Measurements from ENCODE around the gene SCAMP4.
"Not testable (repeated sequence)": the region's sequence is repeated elsewhere in the genome, so short reads cannot be mapped to it uniquely, and the experiment has no call there.

Gene SCAMP4

GRCh38 chr19:1884291-1884718 is 20.9 kb upstream of the SCAMP4 start:
- DNase-seq, result peak; percentile 39

- peak; percentile 13 for DNase-seq
Measured at GRCh38 chr19:1884719-1885334, 20.4 kb upstream of the SCAMP4 start.

GRCh38 chr19:1885398-1886119 is 19.6 kb upstream of the SCAMP4 start, which contains the start of gene ABHD17A:
Gene ABHD17A, minus strand, starts transcription at chr19:1885496. Its CDS starts 3,930 bp downstream, at chr19:1881566.
- DNase-seq, result peak; percentile 96

GRCh38 chr19:1886360-1886759 is 18.8 kb upstream of the SCAMP4 start:
- not testable (repeated sequence) for DNase-seq

GRCh38 chr19:1888385-1888784 is 16.8 kb upstream of the SCAMP4 start:
- no peak for DNase-seq

- no peak for DNase-seq
Measured at GRCh38 chr19:1889907-1890306, 15.3 kb upstream of the SCAMP4 start.

- DNase-seq, result no peak
Measured at GRCh38 chr19:1893791-1894190, 11.4 kb upstream of the SCAMP4 start.

DNA sequence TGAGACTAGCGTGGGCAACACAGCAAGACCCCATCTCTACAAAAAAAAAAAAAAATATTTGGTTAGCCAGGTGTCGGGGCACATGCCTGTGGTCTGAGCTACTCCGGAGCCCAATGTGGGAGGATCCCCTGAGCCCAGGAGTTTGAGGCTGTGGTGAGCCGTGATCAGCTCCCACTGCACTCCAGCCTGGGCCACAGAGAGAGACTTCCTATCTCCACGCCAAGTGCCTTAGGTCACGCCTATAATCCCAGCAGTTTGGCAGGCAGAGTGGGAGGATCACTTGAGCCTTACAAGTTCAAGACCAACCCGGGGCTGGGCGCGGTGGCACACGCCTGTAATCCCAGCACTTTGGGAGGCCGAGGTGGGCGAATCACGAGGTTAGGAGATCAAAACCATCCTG is 8.7 kb upstream of the SCAMP4 start:
- DNase-seq, result no peak

GRCh38 chr19:1901940-1902404 is 3.2 kb upstream of the SCAMP4 start:
- DNase-seq, result no peak

- no peak for DNase-seq
Measured at GRCh38 chr19:1902923-1903322, 2.3 kb upstream of the SCAMP4 start.

DNA sequence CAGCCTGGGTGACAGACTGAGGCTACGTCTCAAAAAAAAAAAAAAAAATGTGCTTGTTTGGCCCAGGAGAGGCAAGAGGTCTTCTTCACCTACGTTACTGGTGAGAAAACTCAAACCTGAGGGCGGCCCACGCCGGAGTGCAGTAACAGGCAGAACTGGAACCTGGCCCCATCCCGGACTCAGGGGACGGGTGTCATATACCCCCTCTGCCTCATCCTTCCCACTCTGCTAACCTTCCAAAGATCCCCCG is 414 bp upstream of the SCAMP4 start:
- no peak for DNase-seq

DNA sequence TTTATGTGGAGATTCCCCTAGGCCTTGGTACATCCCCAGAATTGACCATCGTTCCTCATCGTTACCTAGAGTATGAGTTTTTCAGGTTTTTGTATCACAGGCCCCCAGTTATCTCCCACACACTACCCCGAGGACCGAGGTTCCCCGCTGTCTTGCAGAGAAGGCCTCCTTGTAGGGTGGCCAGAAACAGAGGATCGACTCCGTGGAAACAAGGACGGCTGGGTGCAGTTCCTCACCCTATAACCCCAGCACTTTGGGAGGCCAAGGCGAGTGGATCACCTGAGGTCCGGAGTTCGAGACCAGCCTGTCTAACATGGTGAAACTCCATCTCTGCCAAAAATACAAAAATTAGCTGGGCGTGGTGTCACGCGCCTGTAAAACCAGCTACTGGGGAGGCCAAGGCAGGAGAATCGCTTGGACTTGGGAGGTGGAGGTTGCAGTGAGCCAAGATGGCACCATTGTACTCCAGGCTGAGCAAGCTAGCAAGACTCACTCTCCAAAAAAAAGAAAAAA is 720 bp downstream of the SCAMP4 start:
- DNase-seq, result no peak

DNA sequence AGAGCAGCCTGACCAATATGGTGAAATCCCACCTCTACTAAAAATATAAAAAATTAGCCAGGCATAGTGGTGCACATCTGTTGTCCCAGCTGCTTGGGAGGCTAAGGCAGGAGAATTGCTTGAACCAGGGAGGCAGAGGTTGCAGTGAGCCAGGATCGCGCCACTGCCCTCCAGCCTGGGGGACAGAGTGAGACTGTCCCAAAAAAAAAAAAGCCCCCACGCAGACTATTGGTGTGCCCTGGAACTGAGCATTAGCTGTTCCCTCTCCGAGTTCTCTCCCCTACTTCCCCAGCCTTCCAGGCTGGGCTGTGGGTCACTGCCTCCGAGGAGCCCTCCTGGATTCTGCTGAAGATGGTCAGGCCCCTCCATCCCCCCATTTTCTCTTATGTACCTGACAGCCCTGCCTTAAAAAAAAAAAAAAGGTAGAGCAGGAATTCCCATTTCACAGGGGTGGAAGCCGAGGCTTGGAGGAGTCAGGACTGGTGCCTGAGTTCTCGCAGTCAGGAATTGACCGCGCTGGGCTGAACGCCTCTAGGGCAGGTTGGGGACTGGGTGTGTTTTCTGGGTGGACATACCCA is 1.9 kb downstream of the SCAMP4 start:
- DNase-seq, result no peak

DNA sequence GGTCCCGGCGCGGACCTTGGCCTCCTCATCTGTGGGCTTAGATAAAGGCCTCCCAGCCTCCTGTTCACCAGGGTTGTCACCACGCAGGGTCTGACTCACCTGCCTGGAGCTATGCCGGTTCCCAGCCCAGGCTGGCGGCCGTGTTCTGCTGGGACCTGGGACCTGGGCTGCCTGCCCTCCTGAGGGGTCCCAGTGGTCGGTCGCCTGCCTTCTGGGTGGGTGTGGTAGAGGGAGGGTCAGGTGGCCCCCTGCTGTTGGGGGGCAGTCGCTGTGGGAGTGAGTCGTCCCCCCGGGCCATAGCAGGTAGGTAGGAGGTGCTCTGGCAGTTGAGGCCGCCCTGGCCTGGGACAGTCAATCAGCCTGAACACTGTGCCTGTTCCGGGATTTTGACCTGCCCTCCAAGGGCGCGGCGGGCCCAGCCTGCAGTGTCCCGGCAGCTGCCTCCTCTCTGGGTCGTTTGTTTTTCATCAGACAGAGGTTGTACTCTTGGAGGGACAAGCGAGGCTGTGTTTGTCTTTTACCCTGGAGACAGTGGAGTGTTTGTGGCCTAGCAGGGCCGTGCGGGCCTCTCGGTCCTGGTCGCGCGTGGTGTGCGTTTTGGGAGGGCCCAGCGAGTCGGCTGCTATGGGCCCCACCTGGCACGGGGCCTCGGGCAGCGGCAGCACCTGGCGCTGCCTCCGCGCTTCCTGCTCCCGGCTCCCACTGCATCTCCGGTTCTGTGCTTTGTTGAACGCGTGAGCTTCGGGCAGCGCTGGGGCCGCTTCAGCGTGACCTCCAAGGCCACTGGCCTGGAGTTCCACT is 2.6 kb downstream of the SCAMP4 start:
- DNase-seq, result no peak

DNA sequence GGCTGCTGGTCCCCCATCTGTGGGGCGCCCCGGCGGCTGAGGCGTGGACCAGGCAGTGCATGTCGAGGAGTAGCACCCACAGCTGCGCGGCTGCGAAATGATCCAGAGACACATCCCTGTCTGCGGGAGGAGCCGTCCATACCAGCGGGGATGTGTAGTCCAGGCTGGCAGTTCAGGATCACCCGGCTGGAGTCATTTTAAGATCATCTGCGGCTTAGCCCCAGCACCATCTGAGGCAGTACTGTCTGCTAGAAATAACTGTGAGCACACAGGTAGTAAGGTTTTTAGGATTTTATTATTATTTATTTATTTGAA is 3.1 kb downstream of the SCAMP4 start:
- DNase-seq, result no peak

DNA sequence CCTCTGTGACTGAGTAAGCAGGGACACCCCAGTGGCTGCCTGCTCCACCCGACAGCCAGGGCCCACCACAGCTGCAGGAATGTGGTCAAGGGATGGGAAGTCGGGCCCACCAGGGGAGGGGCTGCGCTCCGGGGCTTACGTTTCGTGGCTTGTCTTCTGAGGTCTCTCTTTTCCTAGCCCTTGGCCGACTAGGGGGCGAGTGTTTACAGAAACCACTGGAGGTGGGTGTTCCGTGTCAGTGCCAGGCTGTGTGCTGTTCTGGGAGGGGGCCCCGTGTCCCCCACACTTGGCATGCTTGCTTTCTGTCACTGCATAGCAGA is 4.5 kb downstream of the SCAMP4 start:
- no peak for DNase-seq

- DNase-seq, result no peak
Measured at GRCh38 chr19:1910177-1910576, 5.0 kb downstream of the SCAMP4 start.

DNA sequence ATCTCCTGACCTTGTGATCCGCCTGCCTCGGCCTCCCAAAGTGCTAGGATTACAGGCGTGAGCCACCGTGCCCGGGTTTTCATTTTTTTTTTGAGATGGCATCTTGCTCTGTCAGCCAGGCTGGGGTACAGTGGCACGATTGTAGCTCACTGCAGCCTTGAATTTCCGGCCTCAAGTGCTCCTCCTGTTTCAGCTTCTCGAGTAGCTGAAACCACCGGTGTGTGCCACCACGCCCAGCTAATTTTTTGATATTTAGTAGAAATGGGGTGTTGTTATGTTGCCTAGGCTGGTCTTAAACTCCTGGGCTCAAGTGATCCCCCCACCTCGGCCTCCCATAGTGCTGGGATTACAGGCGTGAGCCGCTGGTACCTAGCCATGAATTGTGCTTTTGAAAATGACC is 5.9 kb downstream of the SCAMP4 start:
- DNase-seq, result no peak

- DNase-seq, result no peak
Measured at GRCh38 chr19:1911995-1912394, 6.8 kb downstream of the SCAMP4 start.

DNA sequence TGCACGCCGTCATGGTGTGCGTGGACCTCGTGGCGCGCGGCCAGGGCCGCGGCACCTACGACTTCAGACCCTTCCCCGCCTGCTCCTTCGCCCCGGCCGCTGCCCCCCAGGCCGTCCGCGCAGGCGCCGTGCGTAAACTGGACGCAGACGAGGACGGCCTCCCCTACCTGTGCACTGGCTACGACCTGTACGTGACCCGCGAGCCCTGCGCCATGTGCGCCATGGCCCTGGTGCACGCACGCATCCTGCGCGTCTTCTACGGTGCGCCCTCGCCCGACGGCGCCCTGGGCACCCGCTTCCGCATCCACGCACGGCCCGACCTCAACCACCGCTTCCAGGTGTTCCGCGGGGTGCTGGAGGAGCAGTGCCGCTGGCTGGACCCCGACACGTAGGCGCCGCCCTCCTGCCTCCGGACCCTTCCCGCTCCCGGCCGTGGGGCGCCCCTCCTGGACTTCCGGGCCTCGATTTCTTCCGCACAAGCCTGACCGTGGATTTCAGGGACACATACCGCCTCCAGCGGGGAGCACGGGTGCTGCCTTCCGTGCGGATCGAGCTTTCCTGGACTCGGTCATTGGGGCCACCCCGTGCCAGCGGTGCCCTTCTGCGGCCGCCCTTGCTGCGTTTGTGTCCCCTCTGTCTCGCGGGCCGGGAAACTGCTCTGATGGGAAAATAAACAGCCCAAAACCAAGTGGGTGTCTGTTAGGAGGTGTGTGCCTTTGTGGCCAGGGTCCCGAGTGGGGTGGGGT is 7.7 kb downstream of the SCAMP4 start:
- no peak for DNase-seq

DNA sequence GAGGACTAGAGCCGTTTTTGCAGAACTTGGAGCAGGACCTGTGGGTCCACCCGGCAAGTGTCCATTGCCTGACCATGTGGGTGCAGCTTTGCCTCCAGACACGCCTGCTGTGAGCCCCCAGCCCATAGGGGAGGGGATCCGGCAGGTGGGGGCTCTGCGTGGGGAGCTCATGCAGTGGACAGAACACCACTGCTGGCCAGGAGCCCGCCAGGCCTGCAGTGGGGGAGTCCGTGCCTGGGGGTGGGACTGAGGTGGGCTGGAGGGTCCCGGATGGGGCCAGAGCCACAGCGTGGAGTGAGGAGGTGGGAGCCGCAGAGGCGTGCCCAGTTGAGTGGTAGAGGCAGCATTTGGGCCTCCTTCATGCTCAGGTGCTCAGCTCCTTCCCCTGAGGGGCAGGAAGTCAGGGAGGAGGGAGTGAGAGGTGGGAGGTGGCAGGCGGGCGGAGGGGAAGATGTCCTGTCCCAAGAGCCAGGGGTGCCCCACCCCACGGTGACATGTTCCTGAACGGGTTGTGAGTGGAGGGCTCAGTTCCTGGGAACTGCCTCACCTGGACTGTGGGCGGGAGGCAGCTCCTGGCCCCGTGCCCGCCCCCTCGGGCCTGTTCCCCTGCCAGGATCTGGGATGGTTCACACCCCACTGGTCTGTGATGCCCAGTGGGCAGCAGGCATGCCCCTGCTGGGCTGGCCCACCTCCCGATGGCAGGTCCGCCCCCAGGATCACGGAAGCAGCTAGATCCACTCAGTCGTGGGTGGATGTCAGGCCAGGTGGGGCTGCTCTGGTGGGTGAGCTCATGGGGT is 8.8 kb downstream of the SCAMP4 start:
- DNase-seq, result no peak

GRCh38 chr19:1914826-1915341 is 9.7 kb downstream of the SCAMP4 start:
- DNase-seq, result no peak
